ENCODE data around the gene TAPT1. TPM values are rescaled to one million over a fixed set of nuclear protein-coding genes. Genes with fewer than 3 reads are reported as not detected.

The TAPT1 gene
- polyA plus RNA-seq, 1 donor from 2014 or later, result 34.2 TPM

DNA sequence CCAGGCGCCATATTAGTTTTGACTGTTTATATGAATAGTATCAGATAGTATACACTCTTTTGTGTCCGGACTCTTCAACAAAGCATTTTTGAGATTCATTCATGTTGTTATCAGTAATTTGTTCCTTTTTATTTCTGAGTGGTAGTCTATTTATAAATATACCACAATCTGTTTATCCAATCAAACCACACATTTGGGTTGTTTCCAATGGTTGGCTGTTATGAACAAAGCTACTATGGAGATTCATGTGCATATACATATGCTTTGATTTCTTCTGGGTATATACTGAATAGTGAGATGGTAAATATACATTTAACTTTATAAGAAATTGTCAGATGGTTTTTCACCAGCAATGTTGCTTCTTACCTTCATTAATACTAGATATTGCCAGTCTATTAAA is 36.8 kb upstream of the TAPT1 start:
- no peak for TF ChIP-seq SMC3 (conservative IDR thresholded peaks at IDR 0.05; ENCODE audit: poor library complexity)
- no peak for TF ChIP-seq EZH2 (IDR thresholded peaks at IDR 0.05; ENCODE audit: borderline replicate concordance, insufficient read depth, low read length, poor library complexity, severe bottlenecking)
- no peak for TF ChIP-seq POLR2AphosphoS5 (IDR thresholded peaks at IDR 0.05)
- no peak for TF ChIP-seq EP300 (conservative IDR thresholded peaks at IDR 0.05; ENCODE audit: poor library complexity, severe bottlenecking)
- TF ChIP-seq MXI1 (conservative IDR thresholded peaks at IDR 0.05; ENCODE audit: poor library complexity, severe bottlenecking), result no peak
- no peak for TF ChIP-seq TAF1 (IDR thresholded peaks at IDR 0.05; ENCODE audit: low read depth)
- no peak for TF ChIP-seq RAD21 (conservative IDR thresholded peaks at IDR 0.05)
- TF ChIP-seq, protein P1, sequence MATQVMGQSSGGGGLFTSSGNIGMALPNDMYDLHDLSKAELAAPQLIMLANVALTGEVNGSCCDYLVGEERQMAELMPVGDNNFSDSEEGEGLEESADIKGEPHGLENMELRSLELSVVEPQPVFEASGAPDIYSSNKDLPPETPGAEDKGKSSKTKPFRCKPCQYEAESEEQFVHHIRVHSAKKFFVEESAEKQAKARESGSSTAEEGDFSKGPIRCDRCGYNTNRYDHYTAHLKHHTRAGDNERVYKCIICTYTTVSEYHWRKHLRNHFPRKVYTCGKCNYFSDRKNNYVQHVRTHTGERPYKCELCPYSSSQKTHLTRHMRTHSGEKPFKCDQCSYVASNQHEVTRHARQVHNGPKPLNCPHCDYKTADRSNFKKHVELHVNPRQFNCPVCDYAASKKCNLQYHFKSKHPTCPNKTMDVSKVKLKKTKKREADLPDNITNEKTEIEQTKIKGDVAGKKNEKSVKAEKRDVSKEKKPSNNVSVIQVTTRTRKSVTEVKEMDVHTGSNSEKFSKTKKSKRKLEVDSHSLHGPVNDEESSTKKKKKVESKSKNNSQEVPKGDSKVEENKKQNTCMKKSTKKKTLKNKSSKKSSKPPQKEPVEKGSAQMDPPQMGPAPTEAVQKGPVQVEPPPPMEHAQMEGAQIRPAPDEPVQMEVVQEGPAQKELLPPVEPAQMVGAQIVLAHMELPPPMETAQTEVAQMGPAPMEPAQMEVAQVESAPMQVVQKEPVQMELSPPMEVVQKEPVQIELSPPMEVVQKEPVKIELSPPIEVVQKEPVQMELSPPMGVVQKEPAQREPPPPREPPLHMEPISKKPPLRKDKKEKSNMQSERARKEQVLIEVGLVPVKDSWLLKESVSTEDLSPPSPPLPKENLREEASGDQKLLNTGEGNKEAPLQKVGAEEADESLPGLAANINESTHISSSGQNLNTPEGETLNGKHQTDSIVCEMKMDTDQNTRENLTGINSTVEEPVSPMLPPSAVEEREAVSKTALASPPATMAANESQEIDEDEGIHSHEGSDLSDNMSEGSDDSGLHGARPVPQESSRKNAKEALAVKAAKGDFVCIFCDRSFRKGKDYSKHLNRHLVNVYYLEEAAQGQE (IDR thresholded peaks at IDR 0.05; ENCODE audit: borderline replicate concordance), result no peak
- TF ChIP-seq, protein P2, sequence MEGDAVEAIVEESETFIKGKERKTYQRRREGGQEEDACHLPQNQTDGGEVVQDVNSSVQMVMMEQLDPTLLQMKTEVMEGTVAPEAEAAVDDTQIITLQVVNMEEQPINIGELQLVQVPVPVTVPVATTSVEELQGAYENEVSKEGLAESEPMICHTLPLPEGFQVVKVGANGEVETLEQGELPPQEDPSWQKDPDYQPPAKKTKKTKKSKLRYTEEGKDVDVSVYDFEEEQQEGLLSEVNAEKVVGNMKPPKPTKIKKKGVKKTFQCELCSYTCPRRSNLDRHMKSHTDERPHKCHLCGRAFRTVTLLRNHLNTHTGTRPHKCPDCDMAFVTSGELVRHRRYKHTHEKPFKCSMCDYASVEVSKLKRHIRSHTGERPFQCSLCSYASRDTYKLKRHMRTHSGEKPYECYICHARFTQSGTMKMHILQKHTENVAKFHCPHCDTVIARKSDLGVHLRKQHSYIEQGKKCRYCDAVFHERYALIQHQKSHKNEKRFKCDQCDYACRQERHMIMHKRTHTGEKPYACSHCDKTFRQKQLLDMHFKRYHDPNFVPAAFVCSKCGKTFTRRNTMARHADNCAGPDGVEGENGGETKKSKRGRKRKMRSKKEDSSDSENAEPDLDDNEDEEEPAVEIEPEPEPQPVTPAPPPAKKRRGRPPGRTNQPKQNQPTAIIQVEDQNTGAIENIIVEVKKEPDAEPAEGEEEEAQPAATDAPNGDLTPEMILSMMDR (IDR thresholded peaks at IDR 0.05; ENCODE audit: poor library complexity, severe bottlenecking), result no peak
- H3K27me3 ChIP-seq (ENCODE audit: insufficient read depth, low read depth, low read length), result no peaks in the 10 kb centered on the region
- H3K9me3 ChIP-seq (ENCODE audit: low read length), result no peaks in the 10 kb centered on the region
- H3F3A ChIP-seq (ENCODE audit: insufficient read depth, low read length, poor library complexity, severe bottlenecking), result no peaks in the 10 kb centered on the region
- no peaks in the 10 kb centered on the region for H3K9me2 ChIP-seq (ENCODE audit: insufficient read depth, low read length)
- no peak overlapping the region for H3K4me3 ChIP-seq (ENCODE audit: low read length)
- H3K4me2 ChIP-seq (ENCODE audit: low read length), result no peak overlapping the region
- no peak overlapping the region for H3K9ac ChIP-seq (ENCODE audit: low read length)
- H3K36me3 ChIP-seq (ENCODE audit: insufficient read depth, low read length), result no peaks in the 10 kb centered on the region
- no peak overlapping the region for H3K27ac ChIP-seq (ENCODE audit: low read length)
- H4K20me1 ChIP-seq (ENCODE audit: insufficient read depth), result no peaks in the 10 kb centered on the region
- H2AFZ ChIP-seq (ENCODE audit: low read depth, low read length), result no peak overlapping the region
- no peaks in the 10 kb centered on the region for H3K79me2 ChIP-seq (replicated peaks; ENCODE audit: insufficient read depth, low read length)

DNA sequence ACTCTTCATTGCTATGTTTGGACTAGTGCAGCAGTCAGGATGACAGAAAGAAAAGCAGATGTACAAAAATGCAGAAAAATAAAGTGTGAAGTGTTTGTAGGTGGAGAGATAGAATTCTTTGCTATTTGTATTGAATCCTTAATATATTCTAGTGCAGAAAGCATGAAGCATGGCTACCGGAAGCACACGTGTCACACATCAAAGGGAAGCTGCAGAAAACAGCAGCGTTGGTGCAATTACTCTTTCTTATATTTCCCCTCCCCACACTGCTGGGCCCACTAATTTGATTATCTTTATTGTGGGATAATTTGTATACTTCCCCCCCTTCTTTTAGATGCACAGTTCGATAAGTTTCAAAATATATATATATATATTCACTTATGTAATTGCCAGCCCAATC is 35.9 kb upstream of the TAPT1 start:
- Histone ChIP-seq H2AFZ (ENCODE audit: low read depth, low read length) (no peak overlapping the region), H3K9me2 (ENCODE audit: insufficient read depth, low read length) (no peaks in the 10 kb centered on the region), H3F3A (ENCODE audit: insufficient read depth, low read length, poor library complexity, severe bottlenecking) (no peaks in the 10 kb centered on the region), H3K27ac (ENCODE audit: low read length) (no peak overlapping the region), H3K9me3 (ENCODE audit: low read length) (no peaks in the 10 kb centered on the region), H3K36me3 (ENCODE audit: insufficient read depth, low read length) (no peaks in the 10 kb centered on the region), H3K27me3 (ENCODE audit: insufficient read depth, low read depth, low read length) (no peaks in the 10 kb centered on the region), H3K79me2 (replicated peaks; ENCODE audit: insufficient read depth, low read length) (no peaks in the 10 kb centered on the region), H3K4me2 (ENCODE audit: low read length) (no peak overlapping the region), H3K4me3 (ENCODE audit: low read length) (no peak overlapping the region), H3K9ac (ENCODE audit: low read length) (no peak overlapping the region), H4K20me1 (ENCODE audit: insufficient read depth) (no peaks in the 10 kb centered on the region)
- TF ChIP-seq SMC3 (conservative IDR thresholded peaks at IDR 0.05; ENCODE audit: poor library complexity) (no peak), EP300 (conservative IDR thresholded peaks at IDR 0.05; ENCODE audit: poor library complexity, severe bottlenecking) (no peak), RAD21 (conservative IDR thresholded peaks at IDR 0.05) (no peak), MXI1 (conservative IDR thresholded peaks at IDR 0.05; ENCODE audit: poor library complexity, severe bottlenecking) (no peak)
- TF ChIP-seq, protein P2 (IDR thresholded peaks at IDR 0.05; ENCODE audit: poor library complexity, severe bottlenecking), result no peak
